ENCODE data around the gene PRR19.

The PRR19 gene

DNA sequence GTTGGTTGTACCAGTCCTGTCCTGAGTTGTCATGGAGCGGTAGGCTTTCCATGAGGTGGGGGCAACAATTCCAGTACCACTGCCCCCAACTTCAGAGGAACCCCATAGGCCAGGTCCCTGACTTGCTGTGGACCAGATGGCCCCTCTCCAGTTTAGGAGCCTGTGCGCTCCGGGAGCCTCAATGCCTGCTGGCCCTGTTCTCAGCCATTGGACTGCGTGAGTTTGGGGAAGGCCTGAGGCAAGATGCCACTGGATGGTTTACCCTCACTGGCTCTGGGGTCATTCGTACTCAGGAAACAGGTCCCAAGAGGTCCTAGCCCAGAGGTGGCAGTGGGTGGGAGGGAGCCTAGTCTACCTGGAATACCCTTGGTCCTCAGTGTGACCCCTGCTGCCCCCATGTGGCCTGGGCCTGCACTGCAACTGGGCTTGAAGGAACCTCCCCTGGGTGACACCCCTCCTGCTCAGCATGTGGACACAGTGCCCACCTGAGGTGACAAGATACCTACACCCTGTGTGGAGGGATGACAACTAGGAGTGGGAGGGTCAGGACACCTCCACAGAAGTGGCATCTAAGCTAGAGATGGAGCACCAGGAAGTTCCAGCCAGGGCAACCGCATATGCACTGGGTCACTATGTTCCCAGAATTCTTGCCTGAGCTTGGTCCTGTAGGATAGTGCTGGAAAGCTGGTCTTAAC lies 6.0 kb upstream of the PRR19 start:
- Mint-ChIP-seq H3K27ac (no peak overlapping the region), H3K9me3 (no peaks in the 10 kb centered on the region), H3K27me3 (no peaks in the 10 kb centered on the region), H3K4me1 (peaks cover 13% of the 10 kb centered on the region), H3K36me3 (peaks cover 2% of the 10 kb centered on the region), H3K4me3 (no peak overlapping the region)

DNA sequence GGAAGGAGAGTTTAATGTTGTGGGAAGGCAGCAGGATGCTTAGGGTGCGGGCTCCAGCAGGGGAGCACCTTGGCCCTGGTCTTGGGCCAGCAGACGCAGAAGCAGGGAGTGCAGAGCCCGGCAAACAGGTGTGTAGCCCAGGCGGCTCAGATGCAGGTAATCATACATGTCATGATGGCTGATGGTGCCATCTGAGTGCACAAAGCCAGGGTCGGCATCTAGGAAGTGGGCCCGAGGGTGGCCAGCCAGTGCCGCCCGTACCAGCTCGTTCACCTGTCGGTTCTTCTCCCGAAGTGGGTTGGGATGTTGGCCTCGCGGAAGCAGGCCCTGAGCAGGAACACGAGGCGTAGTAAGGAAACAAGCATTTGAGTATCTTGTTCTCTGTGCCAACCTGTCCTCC lies 4.9 kb upstream of the PRR19 start:
- Mint-ChIP-seq H3K9me3 (no peaks in the 10 kb centered on the region), H3K27me3 (no peaks in the 10 kb centered on the region), H3K4me1 (peaks cover 15% of the 10 kb centered on the region), H3K4me3 (no peak overlapping the region), H3K27ac (no peak overlapping the region), H3K36me3 (peaks cover 2% of the 10 kb centered on the region)

DNA sequence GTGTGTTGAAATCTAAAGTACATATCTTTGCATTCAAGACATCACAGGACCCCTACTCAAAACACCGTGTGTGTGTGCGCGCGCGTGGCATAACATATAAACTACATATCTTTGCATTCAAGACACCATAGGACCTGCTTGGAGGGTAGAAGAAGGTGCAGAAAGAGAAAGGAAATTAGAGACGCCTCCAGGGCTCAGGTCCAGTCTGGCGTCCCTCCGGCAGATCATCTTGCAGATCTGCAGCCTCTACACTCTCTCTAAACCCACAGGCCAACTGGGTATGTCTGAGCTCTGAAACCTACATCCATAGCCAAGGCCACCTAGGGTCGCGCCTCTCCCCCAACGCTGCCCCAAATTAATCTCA lies 1.2 kb downstream of the PRR19 start:
- peak overlapping the region; percentile 94 for H3K27ac Mint-ChIP-seq
- no peaks in the 10 kb centered on the region for H3K36me3 Mint-ChIP-seq
- no peaks in the 10 kb centered on the region for H3K27me3 Mint-ChIP-seq

DNA sequence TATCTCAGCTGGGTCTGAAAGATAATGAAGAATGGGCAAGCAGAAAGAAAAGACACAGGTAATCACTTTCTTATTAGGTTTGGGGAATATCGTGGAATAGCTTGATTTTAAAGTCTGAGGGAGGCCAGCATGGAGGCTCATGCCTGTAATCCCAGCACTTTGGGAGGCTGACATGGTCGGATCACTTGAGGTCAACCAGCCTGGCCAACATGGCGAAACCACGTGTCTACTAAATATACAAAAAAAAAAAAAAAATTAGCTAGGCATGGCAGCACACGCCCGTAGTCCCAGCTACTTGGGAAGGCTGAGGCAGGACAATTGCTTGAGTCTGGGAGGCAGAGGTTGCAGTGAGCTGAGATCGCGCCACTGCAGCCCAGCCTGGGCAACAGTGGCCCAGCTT lies 1.9 kb downstream of the PRR19 start:
- Mint-ChIP-seq H3K4me3 (no peak overlapping the region), H3K27me3 (no peaks in the 10 kb centered on the region), H3K27ac (peak overlapping the region; percentile 3), H3K9me3 (no peaks in the 10 kb centered on the region), H3K36me3 (no peaks in the 10 kb centered on the region), H3K4me1 (peaks cover 25% of the 10 kb centered on the region)

More for the DNA sequence above, 1.2 kb downstream of the PRR19 start:
- no peaks in the 10 kb centered on the region for H3K9me3 Mint-ChIP-seq
- peaks cover 25% of the 10 kb centered on the region for H3K4me1 Mint-ChIP-seq
- peak overlapping the region; percentile 91 for H3K4me3 Mint-ChIP-seq

DNA sequence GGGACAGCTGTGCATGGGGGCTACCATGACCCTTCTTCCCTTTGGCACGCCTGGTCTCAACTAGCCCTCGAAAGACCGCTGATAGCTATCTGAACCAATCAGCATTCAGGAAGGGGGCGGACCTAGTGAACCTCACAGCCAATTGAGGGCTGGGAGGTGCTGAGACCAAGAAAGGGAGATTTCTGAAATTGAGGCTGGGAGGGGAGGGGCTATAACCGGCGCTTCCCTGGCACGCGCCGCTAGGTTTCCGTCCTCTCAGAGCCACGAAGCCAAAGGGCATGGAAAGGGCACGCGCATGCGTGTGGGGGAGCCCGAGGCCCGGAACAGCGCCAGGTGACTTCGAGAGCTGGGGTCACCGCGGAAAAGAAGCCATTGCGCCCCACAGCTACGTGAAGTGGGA lies 4.7 kb downstream of the PRR19 start:
- no peaks in the 10 kb centered on the region for H3K36me3 Mint-ChIP-seq
- H3K27ac Mint-ChIP-seq: no peak overlapping the region
- H3K4me3 Mint-ChIP-seq: no peak overlapping the region
- peaks cover 16% of the 10 kb centered on the region for H3K4me1 Mint-ChIP-seq
- no peaks in the 10 kb centered on the region for H3K27me3 Mint-ChIP-seq
- no peaks in the 10 kb centered on the region for H3K9me3 Mint-ChIP-seq

DNA sequence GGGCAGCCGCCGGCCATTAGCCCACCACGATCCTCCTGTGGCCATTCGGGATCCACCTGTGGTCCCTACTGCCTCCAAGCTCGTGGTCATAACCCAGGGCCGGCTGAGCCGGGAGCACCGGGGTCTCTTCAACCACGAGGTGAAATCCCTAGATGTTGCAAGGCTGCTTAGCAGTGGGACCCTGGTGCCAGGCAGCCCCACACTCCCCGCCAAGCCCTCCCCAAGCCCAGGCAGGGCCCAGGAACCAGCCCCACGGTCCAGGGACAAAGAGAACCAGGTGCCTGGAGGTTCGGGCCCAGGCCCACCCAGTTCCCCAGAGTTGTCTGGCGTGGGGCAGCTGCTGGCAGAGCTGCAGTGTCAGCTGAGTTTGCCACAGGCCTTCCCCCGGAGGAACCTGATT lies 7.8 kb downstream of the PRR19 start:
- peaks cover 4% of the 10 kb centered on the region for H3K4me1 Mint-ChIP-seq
- H3K27ac Mint-ChIP-seq: no peak overlapping the region
- H3K36me3 Mint-ChIP-seq: no peaks in the 10 kb centered on the region
- H3K27me3 Mint-ChIP-seq: peaks cover 13% of the 10 kb centered on the region
- no peaks in the 10 kb centered on the region for H3K9me3 Mint-ChIP-seq
- no peak overlapping the region for H3K4me3 Mint-ChIP-seq

DNA sequence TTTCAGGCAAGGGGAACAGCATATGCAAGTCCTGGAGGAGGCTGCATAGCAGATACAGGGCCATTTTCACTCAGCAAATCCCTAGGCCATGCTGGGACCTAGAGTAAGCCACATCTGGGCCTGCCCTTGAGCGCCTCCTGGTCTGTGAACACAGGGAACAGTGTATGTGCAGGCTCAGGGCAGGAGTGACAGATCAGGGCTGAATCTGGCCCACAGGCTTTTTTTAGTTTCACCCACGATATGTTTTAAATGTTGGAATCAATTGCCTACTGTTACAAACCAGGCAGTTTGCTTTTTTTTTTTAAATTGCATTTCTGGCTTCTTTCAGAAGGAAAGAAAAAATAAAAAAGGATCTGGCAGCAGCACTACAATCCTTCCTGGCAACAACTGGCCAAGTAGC lies 9.7 kb downstream of the PRR19 start:
- Mint-ChIP-seq H3K27ac (no peak overlapping the region), H3K9me3 (no peaks in the 10 kb centered on the region), H3K27me3 (peaks cover 17% of the 10 kb centered on the region), H3K4me1 (peaks cover 4% of the 10 kb centered on the region), H3K4me3 (no peak overlapping the region), H3K36me3 (no peaks in the 10 kb centered on the region)

DNA sequence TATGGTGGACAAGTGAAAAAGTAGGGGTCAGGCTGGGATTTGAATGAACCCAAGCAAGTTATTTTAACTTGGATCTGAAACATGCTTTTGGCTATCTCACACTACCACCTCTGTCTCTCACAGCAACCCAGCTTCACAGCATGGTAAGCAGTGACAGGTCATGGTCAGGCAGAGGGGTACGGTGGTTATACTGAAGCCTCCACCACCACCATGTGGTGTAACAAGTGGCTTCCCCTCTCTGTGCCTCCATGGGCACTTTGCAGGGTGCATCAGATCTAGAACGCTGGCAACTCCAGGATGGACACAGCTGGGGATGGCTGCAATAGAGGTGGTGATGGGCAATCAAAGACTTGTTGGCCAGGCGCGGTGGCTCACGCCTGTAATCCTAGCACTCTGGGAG lies 10.4 kb downstream of the PRR19 start:
- Mint-ChIP-seq H3K36me3 (no peaks in the 10 kb centered on the region), H3K27me3 (peaks cover 20% of the 10 kb centered on the region), H3K9me3 (no peaks in the 10 kb centered on the region), H3K4me1 (peaks cover 10% of the 10 kb centered on the region), H3K4me3 (peak overlapping the region; percentile 73), H3K27ac (no peak overlapping the region)

DNA sequence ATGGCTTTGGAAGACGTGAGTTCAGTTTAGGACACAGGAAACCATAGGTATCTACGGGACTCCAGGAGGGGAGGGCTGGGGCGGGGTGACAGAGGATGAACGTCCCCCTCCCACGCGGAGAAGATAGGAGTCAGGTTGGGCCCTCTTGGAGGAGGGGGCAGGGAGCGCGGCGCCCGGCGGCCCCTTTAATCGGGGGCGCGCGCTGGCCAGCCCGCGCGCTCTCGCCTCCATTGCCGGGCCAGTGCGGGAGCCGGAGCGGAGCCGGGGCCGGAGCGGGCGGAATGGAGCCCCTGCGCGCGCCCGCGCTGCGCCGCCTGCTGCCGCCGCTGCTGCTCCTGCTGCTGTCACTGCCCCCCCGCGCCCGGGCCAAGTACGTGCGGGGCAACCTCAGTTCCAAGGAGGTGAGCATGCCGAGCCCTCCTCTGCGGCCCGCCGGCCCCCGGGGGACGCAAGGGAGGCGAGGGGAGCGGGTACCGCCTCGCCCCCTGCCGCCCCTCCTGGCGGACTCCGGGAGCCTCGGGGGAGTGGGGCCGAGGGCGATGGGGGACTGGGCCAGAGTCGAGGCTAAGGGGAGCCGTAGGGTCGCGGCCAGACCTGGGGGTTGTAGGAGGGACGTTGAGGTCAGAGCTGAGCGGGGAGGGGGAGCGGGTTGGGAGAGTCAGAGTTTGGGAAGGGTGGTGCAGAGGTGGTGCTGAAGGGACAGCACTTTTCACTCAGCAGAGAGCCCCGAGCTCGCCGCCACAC lies 11.3 kb downstream of the PRR19 start, which contains the start of gene TMEM145:
TMEM145 (plus strand) TSS at position 214 of the 744 bp plus-strand sequence; CDS start at position 282, 68 bp downstream.
- Mint-ChIP-seq H3K4me3 (peak within 1 kb of the TSS; percentile 73), H3K27ac (peak within 1 kb of the TSS; percentile 46), H3K4me1 (peaks cover 11% of the 10 kb centered on the region), H3K36me3 (no peaks in the 10 kb centered on the region), H3K9me3 (no peaks in the 10 kb centered on the region), H3K27me3 (peaks cover 20% of the 10 kb centered on the region)

DNA sequence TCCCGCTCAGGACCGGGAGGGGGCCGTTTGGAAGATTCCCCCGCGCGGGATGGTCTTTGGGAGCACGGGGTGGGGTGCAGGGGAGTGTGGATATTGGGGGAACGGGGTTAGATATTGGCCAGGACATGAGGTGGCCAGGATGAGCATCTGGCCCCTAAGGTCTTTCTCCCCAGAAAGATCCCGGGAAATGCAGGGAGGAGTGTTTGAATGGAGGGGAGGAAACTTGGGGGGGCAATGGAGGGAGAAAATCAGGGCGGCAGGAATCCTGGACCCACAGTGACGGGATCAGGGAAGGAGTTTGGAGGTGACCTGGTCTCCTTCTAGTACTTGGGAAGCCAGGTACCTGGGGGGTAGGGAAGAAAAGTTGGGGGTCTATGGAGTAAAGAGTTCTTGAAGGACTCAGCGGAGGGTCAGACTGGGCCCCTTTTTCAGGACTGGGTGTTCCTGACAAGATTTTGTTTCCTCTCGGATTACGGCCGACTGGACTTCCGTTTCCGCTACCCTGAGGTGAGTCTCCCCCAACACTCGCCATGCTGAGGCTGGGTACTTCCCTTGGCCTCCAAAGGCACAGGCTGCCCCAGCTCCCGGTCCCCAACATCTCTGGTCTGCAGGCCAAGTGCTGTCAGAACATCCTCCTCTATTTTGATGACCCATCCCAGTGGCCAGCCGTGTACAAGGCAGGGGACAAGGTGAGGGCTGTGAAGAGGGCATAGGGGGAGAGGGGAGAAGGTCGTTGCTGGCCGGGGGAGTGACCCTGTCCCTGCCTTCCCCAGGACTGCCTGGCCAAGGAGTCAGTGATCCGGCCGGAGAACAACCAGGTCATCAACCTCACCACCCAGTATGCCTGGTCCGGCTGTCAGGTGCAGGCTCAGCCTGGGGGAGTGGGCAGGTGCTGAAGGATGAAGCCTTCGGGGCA lies 12.2 kb downstream of the PRR19 start:
- H3K27ac Mint-ChIP-seq: no peak overlapping the region
- peaks cover 20% of the 10 kb centered on the region for H3K27me3 Mint-ChIP-seq
- no peaks in the 10 kb centered on the region for H3K36me3 Mint-ChIP-seq
- H3K4me1 Mint-ChIP-seq: peaks cover 11% of the 10 kb centered on the region
- peak overlapping the region; percentile 63 for H3K4me3 Mint-ChIP-seq
- no peaks in the 10 kb centered on the region for H3K9me3 Mint-ChIP-seq

DNA sequence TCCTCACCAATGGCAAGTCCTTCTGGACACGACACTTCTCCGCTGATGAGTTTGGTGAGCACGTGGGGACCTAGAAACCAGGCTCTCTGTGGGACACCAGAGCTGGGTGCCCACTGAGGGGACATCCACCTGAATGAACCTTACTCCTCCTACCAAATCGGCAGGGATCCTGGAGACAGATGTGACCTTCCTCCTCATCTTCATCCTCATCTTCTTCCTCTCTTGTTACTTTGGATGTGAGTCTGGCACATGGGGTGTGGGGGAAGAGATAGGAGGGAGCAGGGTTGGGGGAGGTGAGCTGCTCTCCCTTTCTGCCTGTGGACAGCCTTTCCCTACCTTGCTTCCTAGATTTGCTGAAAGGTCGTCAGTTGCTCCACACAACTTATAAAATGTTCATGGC lies 13.1 kb downstream of the PRR19 start:
- H3K27me3 Mint-ChIP-seq: peaks cover 20% of the 10 kb centered on the region
- H3K27ac Mint-ChIP-seq: no peak overlapping the region

DNA sequence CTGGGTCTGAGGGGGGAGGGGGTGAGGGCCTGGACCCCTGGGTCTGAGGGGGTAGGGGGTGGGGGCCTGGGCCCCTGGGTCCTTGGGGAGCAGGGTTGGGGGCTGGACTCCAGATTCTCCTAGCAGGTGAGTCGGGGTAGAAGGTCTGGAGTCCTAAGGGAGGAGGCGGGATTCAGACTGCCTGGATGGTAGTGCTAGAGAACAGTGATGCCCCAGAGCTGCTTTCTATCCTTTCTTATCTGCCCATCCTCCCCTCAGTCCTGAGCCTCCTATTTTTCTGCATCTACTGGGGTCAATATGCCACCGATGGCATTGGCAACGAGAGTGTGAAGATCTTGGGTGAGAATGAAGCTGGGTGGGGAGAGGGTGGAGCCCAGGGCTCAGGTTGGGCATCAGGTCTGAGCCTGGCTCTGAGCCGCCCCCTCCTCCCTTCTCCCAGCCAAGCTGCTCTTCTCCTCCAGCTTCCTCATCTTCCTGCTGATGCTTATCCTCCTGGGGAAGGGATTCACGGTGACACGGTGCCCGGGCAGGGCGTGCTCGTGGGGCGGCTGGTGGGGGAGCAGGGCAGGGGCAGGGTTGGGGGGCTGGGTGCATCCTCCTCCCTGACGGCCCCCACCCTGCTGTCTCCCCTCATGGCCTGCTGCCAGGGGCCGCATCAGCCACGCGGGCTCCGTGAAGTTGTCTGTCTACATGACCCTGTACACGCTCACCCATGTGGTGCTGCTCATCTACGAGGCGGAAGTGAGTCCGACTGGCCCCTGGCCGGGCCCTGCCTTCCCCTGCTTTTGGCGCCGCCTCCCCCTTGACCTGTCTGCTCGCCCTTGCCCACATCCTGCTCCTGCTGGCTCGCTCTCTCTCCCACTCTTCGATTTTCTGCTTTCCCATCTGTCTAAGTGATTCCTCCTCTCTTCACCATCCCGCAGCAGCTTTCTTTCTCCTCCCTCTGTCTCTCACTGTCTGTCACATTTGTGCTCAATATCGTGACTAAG lies 14.6 kb downstream of the PRR19 start:
- H3K27ac Mint-ChIP-seq: no peak overlapping the region

More for the DNA sequence above, 13.1 kb downstream of the PRR19 start:
- no peak overlapping the region for H3K4me3 Mint-ChIP-seq
- peaks cover 11% of the 10 kb centered on the region for H3K4me1 Mint-ChIP-seq
- no peaks in the 10 kb centered on the region for H3K9me3 Mint-ChIP-seq
- H3K36me3 Mint-ChIP-seq: no peaks in the 10 kb centered on the region

DNA sequence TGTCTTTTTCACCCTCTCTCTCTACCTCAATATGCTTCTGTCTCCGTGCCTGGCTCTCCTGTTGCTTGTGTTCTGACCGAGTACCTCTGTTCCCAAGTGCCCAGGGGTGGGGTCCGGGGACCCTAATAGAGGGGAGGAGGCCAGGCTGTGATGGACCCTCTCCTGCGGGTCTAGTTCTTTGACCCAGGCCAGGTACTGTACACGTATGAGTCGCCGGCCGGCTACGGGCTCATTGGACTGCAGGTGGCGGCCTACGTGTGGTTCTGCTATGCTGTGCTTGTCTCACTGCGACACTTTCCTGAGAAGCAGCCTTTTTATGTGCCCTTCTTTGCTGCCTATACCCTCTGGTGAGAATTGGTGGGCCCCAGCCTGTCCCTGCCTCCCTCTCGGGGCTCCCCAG lies 15.6 kb downstream of the PRR19 start:
- Mint-ChIP-seq H3K4me1 (peaks cover 11% of the 10 kb centered on the region), H3K27me3 (peaks cover 15% of the 10 kb centered on the region), H3K4me3 (no peak overlapping the region), H3K27ac (no peak overlapping the region), H3K9me3 (no peaks in the 10 kb centered on the region), H3K36me3 (no peaks in the 10 kb centered on the region)

More for the DNA sequence above, 14.6 kb downstream of the PRR19 start:
- Mint-ChIP-seq H3K4me3 (no peak overlapping the region), H3K9me3 (no peaks in the 10 kb centered on the region), H3K27me3 (peaks cover 20% of the 10 kb centered on the region), H3K4me1 (peaks cover 11% of the 10 kb centered on the region), H3K36me3 (no peaks in the 10 kb centered on the region)

DNA sequence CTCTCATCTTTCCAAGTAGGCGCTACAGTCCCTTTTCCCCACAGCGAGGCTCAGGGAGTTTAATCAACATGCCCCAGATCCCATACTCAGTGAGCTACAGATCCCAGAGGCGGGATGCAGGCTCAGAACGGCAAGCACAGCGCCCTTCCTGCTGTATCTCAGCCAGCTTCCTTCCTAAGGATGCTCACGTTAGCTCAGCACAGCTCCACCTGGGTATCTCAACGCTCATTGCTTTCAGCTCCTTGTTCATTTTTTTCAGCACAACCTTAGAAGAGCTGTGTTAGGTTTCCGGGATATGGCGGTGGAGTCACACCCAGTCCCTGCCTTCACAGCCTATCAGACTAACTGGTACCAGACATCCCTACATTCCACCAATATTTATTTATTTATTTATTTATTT lies 20.4 kb downstream of the PRR19 start:
- Mint-ChIP-seq H3K4me1 (peaks cover 16% of the 10 kb centered on the region), H3K27me3 (peaks cover 8% of the 10 kb centered on the region), H3K36me3 (no peaks in the 10 kb centered on the region), H3K27ac (no peak overlapping the region), H3K9me3 (no peaks in the 10 kb centered on the region), H3K4me3 (no peak overlapping the region)

DNA sequence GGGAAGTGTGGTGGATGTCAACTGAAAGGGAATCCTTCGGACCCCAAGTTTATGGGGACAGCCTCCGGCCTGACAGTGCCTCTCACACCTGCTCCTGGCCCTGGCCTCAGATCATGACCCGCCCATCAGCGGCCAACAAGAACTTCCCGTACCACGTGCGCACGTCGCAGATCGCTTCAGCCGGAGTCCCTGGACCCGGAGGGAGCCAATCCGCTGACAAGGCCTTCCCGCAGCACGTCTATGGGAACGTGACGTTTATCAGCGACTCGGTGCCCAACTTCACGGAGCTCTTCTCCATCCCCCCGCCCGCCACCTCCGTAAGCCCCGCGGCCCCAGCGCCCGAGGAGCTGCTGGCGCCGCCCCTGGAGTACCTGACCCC lies 21.5 kb downstream of the PRR19 start:
- no peaks in the 10 kb centered on the region for H3K36me3 Mint-ChIP-seq
- H3K27ac Mint-ChIP-seq: no peak overlapping the region

More for the DNA sequence above, 21.5 kb downstream of the PRR19 start:
- peaks cover 23% of the 10 kb centered on the region for H3K4me1 Mint-ChIP-seq
- no peak overlapping the region for H3K4me3 Mint-ChIP-seq
- H3K9me3 Mint-ChIP-seq: no peaks in the 10 kb centered on the region
- peaks cover 8% of the 10 kb centered on the region for H3K27me3 Mint-ChIP-seq
